Parathyroid adenoma (tissue), 2 donors: ENCODE data around the gene KCNMB2.

Source experiments
- H2AFZ ChIP-seq: fragments of 300-600 bp; sonication (generic); one replicate; pipeline ENCODE4 v1.7.0; 2017; ENCODE audit warnings: antibody characterized with exemption, mild to moderate bottlenecking
- H3K27ac ChIP-seq: fragments of 300-600 bp; sonication (generic); one replicate; pipeline ENCODE4 v1.7.0; 2017
- H3K27me3 ChIP-seq: fragments of 300-600 bp; sonication (generic); one replicate; pipeline ENCODE4 v1.7.0; 2017; ENCODE audit warnings: low read length; ENCODE audit not compliant: control insufficient read depth, insufficient read depth
- H3K36me3 ChIP-seq: fragments of 300-600 bp; sonication (generic); one replicate; pipeline ENCODE4 v1.7.0; 2017; ENCODE audit warnings: low read length; ENCODE audit not compliant: control insufficient read depth, insufficient read depth
- H3K4me1 ChIP-seq: fragments of 300-600 bp; sonication (generic); one replicate; pipeline ENCODE4 v1.7.0; 2017; ENCODE audit warnings: control low read depth
- H3K4me2 ChIP-seq: fragments of 300-600 bp; sonication (generic); one replicate; pipeline ENCODE4 v1.7.0; 2017; ENCODE audit warnings: low read length
- H3K4me3 ChIP-seq: fragments of 300-600 bp; sonication (generic); one replicate; pipeline ENCODE4 v1.7.0; 2017; ENCODE audit warnings: low read depth, low read length
- H3K79me2 ChIP-seq: fragments of 300-600 bp; sonication (generic); one replicate; pipeline ENCODE4 v1.7.0; 2017; ENCODE audit warnings: control low read depth
- H3K9ac ChIP-seq: fragments of 300-600 bp; sonication (generic); one replicate; pipeline ENCODE4 v1.7.0; 2017; ENCODE audit warnings: mild to moderate bottlenecking
- H3K9me3 ChIP-seq: fragments of 300-600 bp; sonication (generic); one replicate; pipeline ENCODE4 v1.7.0; 2017; ENCODE audit warnings: low read length; ENCODE audit not compliant: control insufficient read depth
- TF ChIP-seq, protein P1 (sequence below): fragments of 300-600 bp; sonication (generic); IDR thresholded peaks from one replicate; pipeline ENCODE4 v1.7.0; 2017; ENCODE audit warnings: antibody characterized with exemption, mild to moderate bottlenecking
- donor health status: primary hyperparathyroidism.

The KCNMB2 gene

DNA sequence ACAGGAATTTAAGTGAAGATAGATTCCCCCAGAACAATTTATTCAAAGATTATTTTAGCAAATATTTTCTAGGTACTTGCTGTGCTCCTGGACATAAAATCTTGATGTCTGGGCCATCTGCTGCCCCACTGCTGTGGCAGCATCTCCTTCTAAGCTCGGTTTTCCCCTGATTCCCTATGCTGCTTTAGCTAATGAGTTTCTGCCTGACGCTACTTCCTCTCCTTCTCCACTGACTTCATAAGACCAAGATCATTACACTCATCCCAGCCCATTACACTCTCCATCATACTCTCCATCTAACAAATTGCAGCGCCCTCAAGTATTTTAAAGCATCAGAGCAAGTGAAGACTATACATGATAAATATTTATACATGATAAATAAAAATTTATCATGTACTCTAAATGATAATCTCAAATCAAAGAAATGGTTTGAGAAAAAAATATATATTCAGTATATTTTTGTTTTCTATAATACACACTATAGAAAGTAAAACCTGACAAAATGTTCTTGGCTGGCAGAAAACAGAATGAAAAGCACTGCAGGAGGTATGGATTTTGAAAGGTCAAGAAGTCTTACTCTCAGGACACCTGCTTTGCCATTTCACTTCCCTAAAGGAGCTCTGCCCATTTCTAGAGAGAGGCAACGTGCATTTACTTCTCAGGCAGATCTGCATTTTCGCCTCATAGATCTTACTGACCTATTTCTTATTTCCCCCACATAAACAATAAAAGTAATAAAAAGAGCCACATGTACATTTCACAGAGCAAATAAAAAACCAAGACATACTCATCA lies 232.0 kb downstream of the KCNMB2 start:
- Histone ChIP-seq H3K4me1 (no peaks in the 10 kb centered on the region), H3K27me3 (no peaks in the 10 kb centered on the region)
- TF ChIP-seq, protein P1, sequence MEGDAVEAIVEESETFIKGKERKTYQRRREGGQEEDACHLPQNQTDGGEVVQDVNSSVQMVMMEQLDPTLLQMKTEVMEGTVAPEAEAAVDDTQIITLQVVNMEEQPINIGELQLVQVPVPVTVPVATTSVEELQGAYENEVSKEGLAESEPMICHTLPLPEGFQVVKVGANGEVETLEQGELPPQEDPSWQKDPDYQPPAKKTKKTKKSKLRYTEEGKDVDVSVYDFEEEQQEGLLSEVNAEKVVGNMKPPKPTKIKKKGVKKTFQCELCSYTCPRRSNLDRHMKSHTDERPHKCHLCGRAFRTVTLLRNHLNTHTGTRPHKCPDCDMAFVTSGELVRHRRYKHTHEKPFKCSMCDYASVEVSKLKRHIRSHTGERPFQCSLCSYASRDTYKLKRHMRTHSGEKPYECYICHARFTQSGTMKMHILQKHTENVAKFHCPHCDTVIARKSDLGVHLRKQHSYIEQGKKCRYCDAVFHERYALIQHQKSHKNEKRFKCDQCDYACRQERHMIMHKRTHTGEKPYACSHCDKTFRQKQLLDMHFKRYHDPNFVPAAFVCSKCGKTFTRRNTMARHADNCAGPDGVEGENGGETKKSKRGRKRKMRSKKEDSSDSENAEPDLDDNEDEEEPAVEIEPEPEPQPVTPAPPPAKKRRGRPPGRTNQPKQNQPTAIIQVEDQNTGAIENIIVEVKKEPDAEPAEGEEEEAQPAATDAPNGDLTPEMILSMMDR = no peak

DNA sequence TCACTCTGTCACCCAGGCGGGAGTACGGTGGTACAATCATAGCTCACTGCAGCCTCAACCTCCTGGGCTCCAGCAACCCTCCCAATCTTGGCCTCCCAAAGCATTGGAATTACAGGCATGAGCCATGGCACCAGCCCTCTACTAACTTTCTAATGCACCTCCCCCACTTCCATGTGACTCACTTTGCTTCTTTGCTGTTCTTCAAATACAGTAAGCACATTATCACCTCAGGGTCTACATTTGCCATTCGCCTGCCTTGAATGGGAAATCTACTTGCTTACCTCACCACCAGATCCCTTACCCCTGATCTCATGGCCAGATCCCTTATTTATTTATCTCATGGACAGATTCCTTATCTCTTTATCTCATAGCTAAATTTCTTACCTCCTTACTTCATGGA lies 235.3 kb downstream of the KCNMB2 start:
- H3K79me2 ChIP-seq = no peaks in the 10 kb centered on the region
- no peak overlapping the region for H3K9ac ChIP-seq
- no peaks in the 10 kb centered on the region for H3K27me3 ChIP-seq
- H3K27ac ChIP-seq = no peak overlapping the region
- H3K4me1 ChIP-seq = no peaks in the 10 kb centered on the region
- no peaks in the 10 kb centered on the region for H3K9me3 ChIP-seq
- H2AFZ ChIP-seq = no peak overlapping the region
- no peaks in the 10 kb centered on the region for H3K36me3 ChIP-seq
- no peak overlapping the region for H3K4me2 ChIP-seq
- TF ChIP-seq, protein P1 = no peak
- H3K4me3 ChIP-seq = no peak overlapping the region

More for the DNA sequence above, 232.0 kb downstream of the KCNMB2 start:
- no peak overlapping the region for H3K4me2 ChIP-seq
- no peak overlapping the region for H3K4me3 ChIP-seq
- H3K9me3 ChIP-seq = no peaks in the 10 kb centered on the region
- H3K79me2 ChIP-seq = no peaks in the 10 kb centered on the region
- H3K9ac ChIP-seq = no peak overlapping the region
- H2AFZ ChIP-seq = no peak overlapping the region
- H3K27ac ChIP-seq = no peak overlapping the region
- H3K36me3 ChIP-seq = no peaks in the 10 kb centered on the region

DNA sequence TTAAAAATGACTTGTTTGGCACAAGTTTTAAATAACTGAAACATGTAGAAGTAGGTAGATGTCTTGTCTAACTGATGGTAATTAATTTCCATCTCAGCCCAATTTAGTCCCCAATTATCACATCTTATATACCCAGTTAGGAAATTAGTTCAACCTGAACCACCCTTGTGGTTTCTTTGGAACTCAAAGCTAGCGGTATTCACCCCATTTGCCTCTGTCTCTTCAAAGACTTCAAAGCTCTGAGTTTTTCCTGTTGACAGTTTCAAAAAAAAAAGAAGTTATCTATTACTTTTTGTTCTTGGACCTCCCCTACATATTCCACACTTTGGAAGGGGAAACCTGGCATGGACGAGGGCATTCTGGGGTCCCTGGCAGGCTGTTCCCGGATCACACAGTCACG lies 236.5 kb downstream of the KCNMB2 start:
- Histone ChIP-seq H3K27ac (no peak overlapping the region), H3K4me3 (no peak overlapping the region), H3K4me1 (no peaks in the 10 kb centered on the region), H3K79me2 (no peaks in the 10 kb centered on the region), H2AFZ (no peak overlapping the region), H3K36me3 (no peaks in the 10 kb centered on the region), H3K27me3 (no peaks in the 10 kb centered on the region), H3K9ac (no peak overlapping the region), H3K4me2 (no peak overlapping the region), H3K9me3 (no peaks in the 10 kb centered on the region)
- TF ChIP-seq, protein P1 = no peak

DNA sequence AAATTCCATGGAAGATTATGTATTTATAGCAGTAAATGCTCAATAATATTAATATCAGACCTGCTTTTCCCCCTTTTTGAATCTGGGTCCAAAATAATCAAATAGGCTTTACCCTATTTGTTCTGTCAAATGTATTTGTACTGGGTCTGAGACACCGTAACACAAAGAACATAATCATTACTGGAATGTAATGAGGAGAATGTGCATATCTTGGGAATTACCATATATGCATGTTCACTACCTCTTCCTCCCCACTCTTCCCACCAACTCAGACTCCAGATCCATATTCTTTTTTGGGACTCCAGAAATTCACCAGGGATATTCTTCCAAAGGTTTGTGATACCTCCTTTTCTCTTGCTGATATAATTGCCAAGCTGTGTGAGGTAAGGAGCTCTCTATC lies 237.1 kb downstream of the KCNMB2 start:
- H3K36me3 ChIP-seq = no peaks in the 10 kb centered on the region
- H3K4me3 ChIP-seq = no peak overlapping the region
- H3K9me3 ChIP-seq = no peaks in the 10 kb centered on the region
- no peaks in the 10 kb centered on the region for H3K27me3 ChIP-seq
- no peaks in the 10 kb centered on the region for H3K79me2 ChIP-seq
- TF ChIP-seq, protein P1 = no peak
- no peaks in the 10 kb centered on the region for H3K4me1 ChIP-seq
- no peak overlapping the region for H3K4me2 ChIP-seq
- no peak overlapping the region for H2AFZ ChIP-seq
- no peak overlapping the region for H3K9ac ChIP-seq
- H3K27ac ChIP-seq = no peak overlapping the region
